ENCODE data around the gene DENND1B.

Gene DENND1B

DNA sequence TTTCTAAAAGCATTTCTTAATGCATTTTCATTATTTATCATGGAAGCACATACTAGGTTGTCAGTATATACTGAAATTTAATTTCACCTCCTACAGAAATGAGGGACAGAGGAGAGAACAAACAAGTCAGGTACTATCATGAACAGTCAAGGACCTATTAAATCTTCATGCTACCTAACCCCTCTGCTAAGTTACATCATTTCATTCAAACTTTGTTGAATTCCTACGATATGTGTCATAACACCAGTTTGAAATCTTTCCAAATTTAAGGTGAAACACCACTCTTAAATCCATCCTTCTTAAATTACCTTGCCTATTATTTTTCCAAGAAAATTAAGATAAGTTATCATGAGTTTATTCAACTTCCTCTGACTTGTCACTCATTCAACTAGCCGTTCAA lies 78.9 kb downstream of the DENND1B start:
- Histone ChIP-seq H3K27me3 (ENCODE audit: control insufficient read depth in 1 of 2, insufficient read depth in 2 of 2, low read length in 2 of 2) (no peaks in the 10 kb centered on the region), H3K9me3 (ENCODE audit: low read length) (no peaks in the 10 kb centered on the region), H3K27ac (ENCODE audit: low read depth, low read length) (no peak overlapping the region), H3K36me3 (ENCODE audit: insufficient read depth, low read length) (no peaks in the 10 kb centered on the region), H3K9ac (ENCODE audit: low read length) (no peak overlapping the region), H3K4me3 (ENCODE audit: low read depth in 1 of 2, low read length in 2 of 2) (no peak overlapping the region), H3K4me1 (ENCODE audit: insufficient read depth, low read length) (no peaks in the 10 kb centered on the region)

DNA sequence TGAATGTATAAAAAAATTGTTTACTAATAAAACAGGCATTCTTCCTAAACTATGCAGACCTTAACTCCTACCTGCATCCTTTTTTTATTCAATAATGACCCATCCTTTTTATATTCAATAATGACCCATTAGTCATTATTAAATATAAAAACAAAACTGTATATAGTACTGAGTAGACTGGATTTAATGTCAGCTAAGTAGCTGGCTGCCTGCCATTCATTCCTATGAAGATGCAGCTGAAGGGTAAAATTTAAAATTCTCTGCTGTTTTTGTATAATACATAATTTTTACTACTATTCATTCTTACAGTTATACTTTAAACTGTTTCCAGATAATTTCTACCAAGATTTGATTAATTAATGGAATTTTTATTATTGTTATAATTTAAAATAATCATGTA lies 79.3 kb downstream of the DENND1B start:
- H3K27me3 ChIP-seq (ENCODE audit: control insufficient read depth in 1 of 2, insufficient read depth in 2 of 2, low read length in 2 of 2): no peaks in the 10 kb centered on the region
- H3K4me3 ChIP-seq (ENCODE audit: low read depth in 1 of 2, low read length in 2 of 2): no peak overlapping the region
- no peak overlapping the region for H3K9ac ChIP-seq (ENCODE audit: low read length)
- H3K36me3 ChIP-seq (ENCODE audit: insufficient read depth, low read length): no peaks in the 10 kb centered on the region
- H3K9me3 ChIP-seq (ENCODE audit: low read length): no peaks in the 10 kb centered on the region
- no peak overlapping the region for H3K27ac ChIP-seq (ENCODE audit: low read depth, low read length)
- H3K4me1 ChIP-seq (ENCODE audit: insufficient read depth, low read length): no peaks in the 10 kb centered on the region

DNA sequence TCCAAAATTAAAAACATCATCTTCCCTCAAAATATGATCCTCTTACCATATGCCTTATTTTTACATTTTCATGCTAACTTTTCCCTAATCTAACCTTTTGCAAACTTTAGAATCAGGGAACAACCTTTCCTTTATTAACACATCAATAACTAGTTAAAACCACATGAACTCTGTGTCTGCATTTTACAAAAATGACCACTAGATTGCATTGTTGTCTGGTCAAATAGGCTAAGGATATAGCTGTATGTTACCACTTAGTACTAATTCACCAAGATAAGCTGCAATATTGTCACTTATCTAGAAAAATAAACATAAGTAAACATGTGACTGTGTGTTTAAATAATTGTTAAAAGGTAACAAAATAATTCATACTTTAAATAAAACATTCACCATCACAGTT lies 82.3 kb downstream of the DENND1B start:
- Histone ChIP-seq H3K27me3 (ENCODE audit: control insufficient read depth in 1 of 2, insufficient read depth in 2 of 2, low read length in 2 of 2) (no peaks in the 10 kb centered on the region), H3K4me3 (ENCODE audit: low read depth in 1 of 2, low read length in 2 of 2) (no peak overlapping the region), H3K4me1 (ENCODE audit: insufficient read depth, low read length) (no peaks in the 10 kb centered on the region), H3K9me3 (ENCODE audit: low read length) (peaks cover 8% of the 10 kb centered on the region), H3K9ac (ENCODE audit: low read length) (no peak overlapping the region), H3K27ac (ENCODE audit: low read depth, low read length) (no peak overlapping the region), H3K36me3 (ENCODE audit: insufficient read depth, low read length) (no peaks in the 10 kb centered on the region)

DNA sequence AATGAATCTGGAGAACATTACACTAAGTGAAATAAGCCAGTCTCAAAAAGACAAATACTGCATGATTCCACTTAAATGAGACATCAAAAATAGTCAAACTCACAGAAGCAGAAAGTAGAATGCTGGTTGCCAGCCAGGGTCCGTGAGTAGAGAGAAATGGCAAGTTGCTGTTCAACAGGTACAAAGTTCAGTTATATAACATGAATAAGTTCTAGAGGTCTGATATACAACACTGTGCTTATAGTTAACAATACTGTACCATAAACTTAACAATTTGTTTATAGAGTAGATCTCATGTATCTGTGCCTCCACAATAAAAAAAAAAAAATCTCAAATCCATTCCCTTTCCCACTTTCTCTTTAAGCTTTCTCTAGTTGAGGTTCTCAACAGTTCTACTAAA lies 83.5 kb downstream of the DENND1B start:
- Histone ChIP-seq H3K36me3 (ENCODE audit: insufficient read depth, low read length) (no peaks in the 10 kb centered on the region), H3K9me3 (ENCODE audit: low read length) (peaks cover 9% of the 10 kb centered on the region), H3K4me3 (ENCODE audit: low read depth in 1 of 2, low read length in 2 of 2) (no peak overlapping the region), H3K27me3 (ENCODE audit: control insufficient read depth in 1 of 2, insufficient read depth in 2 of 2, low read length in 2 of 2) (no peaks in the 10 kb centered on the region), H3K27ac (ENCODE audit: low read depth, low read length) (no peak overlapping the region), H3K9ac (ENCODE audit: low read length) (no peak overlapping the region), H3K4me1 (ENCODE audit: insufficient read depth, low read length) (no peaks in the 10 kb centered on the region)

DNA sequence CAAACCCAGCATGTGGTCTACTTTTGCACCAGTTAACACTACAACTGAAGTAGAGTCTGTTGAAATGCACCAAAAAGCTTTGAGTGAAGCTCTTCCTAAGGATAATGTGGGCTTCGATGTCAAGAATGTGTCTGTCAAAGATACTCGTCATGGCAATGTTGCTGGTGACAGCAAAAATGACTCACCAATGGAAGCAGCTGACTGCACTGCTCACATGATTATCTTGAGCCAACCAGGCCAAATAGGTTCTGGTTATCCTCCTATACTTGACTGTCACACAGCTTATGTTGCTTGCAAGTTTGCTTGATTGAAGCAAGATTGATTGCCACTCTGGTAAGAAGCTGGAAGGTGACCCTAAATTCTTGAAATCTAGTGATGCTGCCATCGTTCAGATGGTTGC lies 85.2 kb downstream of the DENND1B start:
- H3K27ac ChIP-seq (ENCODE audit: low read depth, low read length): no peak overlapping the region
- H3K4me3 ChIP-seq (ENCODE audit: low read depth in 1 of 2, low read length in 2 of 2): no peak overlapping the region
- H3K27me3 ChIP-seq (ENCODE audit: control insufficient read depth in 1 of 2, insufficient read depth in 2 of 2, low read length in 2 of 2): no peaks in the 10 kb centered on the region
- no peaks in the 10 kb centered on the region for H3K36me3 ChIP-seq (ENCODE audit: insufficient read depth, low read length)
- peaks cover 9% of the 10 kb centered on the region for H3K9me3 ChIP-seq (ENCODE audit: low read length)
- no peak overlapping the region for H3K9ac ChIP-seq (ENCODE audit: low read length)
- H3K4me1 ChIP-seq (ENCODE audit: insufficient read depth, low read length): no peaks in the 10 kb centered on the region

DNA sequence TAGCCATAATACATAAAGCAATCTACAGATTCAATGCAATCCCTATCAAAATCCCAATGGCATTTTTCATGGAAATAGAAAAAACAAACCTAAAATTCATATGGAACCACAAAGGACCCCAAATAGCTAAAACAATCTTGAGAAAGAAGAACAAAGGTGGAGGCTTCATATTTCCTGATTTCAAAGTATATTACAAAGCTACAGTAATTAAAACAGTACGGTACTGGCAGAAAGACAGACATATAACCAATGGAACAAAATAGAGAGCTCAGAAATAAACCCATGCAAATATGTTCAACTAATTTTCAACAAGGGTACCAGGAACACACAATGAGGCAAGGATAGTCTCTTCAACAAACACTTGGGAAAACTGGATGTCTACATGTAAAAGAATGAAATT lies 87.0 kb downstream of the DENND1B start:
- no peaks in the 10 kb centered on the region for H3K27me3 ChIP-seq (ENCODE audit: control insufficient read depth in 1 of 2, insufficient read depth in 2 of 2, low read length in 2 of 2)
- peaks cover 9% of the 10 kb centered on the region for H3K9me3 ChIP-seq (ENCODE audit: low read length)
- H3K27ac ChIP-seq (ENCODE audit: low read depth, low read length): no peak overlapping the region
- H3K36me3 ChIP-seq (ENCODE audit: insufficient read depth, low read length): no peaks in the 10 kb centered on the region
- no peak overlapping the region for H3K9ac ChIP-seq (ENCODE audit: low read length)
- no peaks in the 10 kb centered on the region for H3K4me1 ChIP-seq (ENCODE audit: insufficient read depth, low read length)
- no peak overlapping the region for H3K4me3 ChIP-seq (ENCODE audit: low read depth in 1 of 2, low read length in 2 of 2)

DNA sequence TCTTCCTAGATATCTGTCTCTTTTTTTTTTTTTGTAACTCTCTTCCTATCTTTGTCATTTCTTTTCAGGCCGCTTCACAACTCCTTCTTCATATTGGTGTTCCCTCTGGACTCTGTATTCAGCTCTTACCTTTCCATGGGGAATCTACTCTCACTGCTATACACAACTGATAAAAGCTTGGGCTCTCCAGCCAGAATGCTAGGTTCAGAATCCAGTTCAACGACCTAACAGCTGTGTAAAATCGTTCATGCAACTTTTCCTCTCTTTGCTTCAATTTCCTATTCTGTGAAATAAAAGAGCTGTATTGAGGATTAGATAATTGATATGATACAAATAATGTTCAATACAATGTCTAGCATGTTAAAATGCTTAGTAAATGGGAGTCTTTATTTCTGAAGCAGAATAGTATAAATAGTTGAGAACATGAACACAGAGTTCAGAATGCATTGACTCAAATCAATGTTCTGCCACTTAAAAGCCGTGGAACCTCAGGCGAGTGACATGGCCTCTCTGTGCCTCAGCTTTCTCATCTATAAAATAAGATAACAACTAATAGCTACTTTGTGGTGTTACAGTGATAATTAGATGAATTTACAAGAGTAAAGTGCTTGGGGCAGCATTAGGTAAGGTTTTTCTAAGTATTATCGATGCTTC lies 88.5 kb downstream of the DENND1B start:
- no peaks in the 10 kb centered on the region for H3K36me3 ChIP-seq (ENCODE audit: insufficient read depth, low read length)
- H3K27me3 ChIP-seq (ENCODE audit: control insufficient read depth in 1 of 2, insufficient read depth in 2 of 2, low read length in 2 of 2): no peaks in the 10 kb centered on the region
- H3K4me3 ChIP-seq (ENCODE audit: low read depth in 1 of 2, low read length in 2 of 2): no peak overlapping the region
- no peak overlapping the region for H3K27ac ChIP-seq (ENCODE audit: low read depth, low read length)
- H3K4me1 ChIP-seq (ENCODE audit: insufficient read depth, low read length): no peaks in the 10 kb centered on the region
- peaks cover 9% of the 10 kb centered on the region for H3K9me3 ChIP-seq (ENCODE audit: low read length)
- no peak overlapping the region for H3K9ac ChIP-seq (ENCODE audit: low read length)

DNA sequence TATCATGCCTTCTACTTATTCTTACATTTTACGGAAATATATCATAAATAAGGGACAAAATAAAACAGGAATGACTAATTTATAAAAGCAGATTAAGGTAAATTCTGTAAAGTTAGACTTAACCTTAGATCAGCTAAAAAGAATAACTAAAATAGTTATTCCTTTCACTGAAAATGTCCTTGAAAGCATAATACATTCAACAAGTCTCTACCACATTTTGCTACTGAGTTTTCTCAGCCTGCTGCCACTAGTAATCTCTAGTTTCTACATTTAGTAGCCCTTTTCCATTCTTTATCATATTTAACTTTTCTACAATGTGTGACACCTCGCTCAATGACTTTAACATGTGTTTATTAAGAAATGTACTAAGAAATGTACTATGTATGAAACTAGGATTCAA lies 89.0 kb downstream of the DENND1B start:
- H3K4me1 ChIP-seq (ENCODE audit: insufficient read depth, low read length): no peaks in the 10 kb centered on the region
- H3K36me3 ChIP-seq (ENCODE audit: insufficient read depth, low read length): no peaks in the 10 kb centered on the region

DNA sequence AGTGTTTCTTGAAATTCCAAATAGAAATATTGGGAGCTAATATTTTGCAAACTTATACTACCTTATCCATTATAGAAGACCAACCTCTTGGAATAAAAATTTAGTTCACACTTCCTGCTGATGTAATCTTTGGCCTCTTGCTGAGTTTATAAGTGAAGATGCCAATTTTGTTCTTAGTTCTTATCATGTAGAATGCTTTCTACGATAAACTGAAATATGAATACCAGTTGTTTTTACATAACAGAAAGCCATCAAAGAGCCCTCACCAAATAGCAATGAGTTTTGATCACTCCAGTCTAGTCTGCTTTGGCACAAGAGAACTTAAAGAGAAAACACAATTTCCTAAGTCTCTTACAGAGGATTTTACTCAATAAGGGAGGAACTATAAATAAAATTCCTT lies 89.5 kb downstream of the DENND1B start:
- no peak overlapping the region for H3K9ac ChIP-seq (ENCODE audit: low read length)
- no peaks in the 10 kb centered on the region for H3K36me3 ChIP-seq (ENCODE audit: insufficient read depth, low read length)
- H3K9me3 ChIP-seq (ENCODE audit: low read length): peaks cover 9% of the 10 kb centered on the region
- no peak overlapping the region for H3K4me3 ChIP-seq (ENCODE audit: low read depth in 1 of 2, low read length in 2 of 2)
- H3K27ac ChIP-seq (ENCODE audit: low read depth, low read length): no peak overlapping the region
- no peaks in the 10 kb centered on the region for H3K27me3 ChIP-seq (ENCODE audit: control insufficient read depth in 1 of 2, insufficient read depth in 2 of 2, low read length in 2 of 2)
- H3K4me1 ChIP-seq (ENCODE audit: insufficient read depth, low read length): no peaks in the 10 kb centered on the region

More for the DNA sequence above, 89.0 kb downstream of the DENND1B start:
- H3K27ac ChIP-seq (ENCODE audit: low read depth, low read length): no peak overlapping the region
- no peaks in the 10 kb centered on the region for H3K27me3 ChIP-seq (ENCODE audit: control insufficient read depth in 1 of 2, insufficient read depth in 2 of 2, low read length in 2 of 2)
- H3K9me3 ChIP-seq (ENCODE audit: low read length): peaks cover 9% of the 10 kb centered on the region
- no peak overlapping the region for H3K4me3 ChIP-seq (ENCODE audit: low read depth in 1 of 2, low read length in 2 of 2)
- H3K9ac ChIP-seq (ENCODE audit: low read length): no peak overlapping the region

DNA sequence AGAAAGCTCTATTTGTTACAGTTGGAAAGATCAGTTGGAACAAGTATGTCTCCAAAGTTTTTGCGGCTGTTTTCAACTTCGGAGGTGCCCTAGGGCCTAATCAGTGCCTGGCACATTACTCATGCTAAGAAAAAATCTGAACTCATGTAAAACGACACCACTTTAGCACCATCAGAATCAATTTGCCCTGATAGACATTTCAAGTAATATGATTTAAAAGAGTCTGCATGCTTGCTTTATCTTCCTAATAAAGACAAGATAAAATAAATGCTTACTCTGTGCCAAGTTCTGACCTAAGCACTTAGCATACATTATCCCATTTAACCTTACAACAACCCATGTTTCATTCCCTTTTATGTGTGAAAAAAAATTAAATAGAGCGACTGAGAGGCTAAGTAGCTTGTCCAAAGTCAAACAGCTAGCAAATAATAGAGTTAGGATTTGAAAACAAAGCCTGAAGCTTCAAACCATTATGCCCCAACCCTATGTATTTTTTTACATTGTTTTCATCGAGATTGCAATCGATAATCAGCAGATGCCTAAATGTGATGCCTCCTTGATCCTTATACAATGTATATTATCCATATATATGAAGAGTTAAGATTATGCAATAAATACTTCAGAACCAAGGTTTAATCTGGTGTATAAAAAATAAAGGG lies 91.3 kb downstream of the DENND1B start:
- Histone ChIP-seq H3K36me3 (ENCODE audit: insufficient read depth, low read length) (no peaks in the 10 kb centered on the region), H3K27ac (ENCODE audit: low read depth, low read length) (no peak overlapping the region), H3K27me3 (ENCODE audit: control insufficient read depth in 1 of 2, insufficient read depth in 2 of 2, low read length in 2 of 2) (no peaks in the 10 kb centered on the region)

DNA sequence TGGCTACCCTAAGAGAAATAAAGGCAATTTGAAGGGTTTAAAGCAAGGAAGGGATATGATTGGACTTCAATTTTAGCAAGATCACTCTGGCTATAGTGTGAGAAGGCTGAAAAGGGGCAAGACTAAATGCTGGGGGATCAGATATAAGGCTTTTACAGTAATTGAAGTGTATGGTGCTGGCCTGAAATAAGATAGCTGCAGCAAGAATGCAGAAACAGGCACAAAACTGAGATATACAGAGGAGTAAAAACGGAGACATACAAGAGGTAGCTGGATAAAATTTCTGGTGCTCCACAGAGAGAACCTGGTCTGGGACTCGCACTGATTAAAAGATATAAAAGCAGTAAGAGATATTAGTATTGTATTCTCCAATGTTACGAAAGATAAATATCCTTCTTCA lies 92.0 kb downstream of the DENND1B start:
- H3K36me3 ChIP-seq (ENCODE audit: insufficient read depth, low read length): no peaks in the 10 kb centered on the region
- H3K9ac ChIP-seq (ENCODE audit: low read length): no peak overlapping the region
- no peaks in the 10 kb centered on the region for H3K4me1 ChIP-seq (ENCODE audit: insufficient read depth, low read length)
- no peak overlapping the region for H3K27ac ChIP-seq (ENCODE audit: low read depth, low read length)
- no peaks in the 10 kb centered on the region for H3K27me3 ChIP-seq (ENCODE audit: control insufficient read depth in 1 of 2, insufficient read depth in 2 of 2, low read length in 2 of 2)
- H3K9me3 ChIP-seq (ENCODE audit: low read length): peaks cover 3% of the 10 kb centered on the region
- H3K4me3 ChIP-seq (ENCODE audit: low read depth in 1 of 2, low read length in 2 of 2): no peak overlapping the region

More for the DNA sequence above, 91.3 kb downstream of the DENND1B start:
- no peak overlapping the region for H3K9ac ChIP-seq (ENCODE audit: low read length)
- H3K9me3 ChIP-seq (ENCODE audit: low read length): peaks cover 9% of the 10 kb centered on the region
- H3K4me3 ChIP-seq (ENCODE audit: low read depth in 1 of 2, low read length in 2 of 2): no peak overlapping the region
- H3K4me1 ChIP-seq (ENCODE audit: insufficient read depth, low read length): no peaks in the 10 kb centered on the region

DNA sequence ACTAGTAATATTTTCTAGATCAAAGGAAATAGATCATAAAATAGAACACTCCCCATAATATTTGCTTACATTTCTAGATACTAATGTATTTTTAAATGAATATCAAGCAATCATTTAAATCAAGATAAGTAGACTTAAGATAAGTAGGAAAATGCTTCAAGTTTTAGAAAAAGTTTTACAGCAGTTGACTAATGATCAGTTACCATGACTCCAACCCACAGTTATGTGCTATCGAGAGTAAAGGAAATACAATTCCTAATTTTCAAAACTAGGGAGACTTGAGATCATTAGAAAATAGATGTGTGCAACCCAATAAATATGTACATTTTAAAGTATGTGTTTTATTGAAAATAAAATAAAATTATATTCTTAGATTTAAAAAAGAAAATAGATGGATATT lies 95.0 kb downstream of the DENND1B start:
- no peak overlapping the region for H3K4me3 ChIP-seq (ENCODE audit: low read depth in 1 of 2, low read length in 2 of 2)
- no peaks in the 10 kb centered on the region for H3K27me3 ChIP-seq (ENCODE audit: control insufficient read depth in 1 of 2, insufficient read depth in 2 of 2, low read length in 2 of 2)
- H3K9ac ChIP-seq (ENCODE audit: low read length): no peak overlapping the region
- H3K9me3 ChIP-seq (ENCODE audit: low read length): no peaks in the 10 kb centered on the region
- H3K4me1 ChIP-seq (ENCODE audit: insufficient read depth, low read length): no peaks in the 10 kb centered on the region
- no peaks in the 10 kb centered on the region for H3K36me3 ChIP-seq (ENCODE audit: insufficient read depth, low read length)
- no peak overlapping the region for H3K27ac ChIP-seq (ENCODE audit: low read depth, low read length)
